Measurements from ENCODE around the gene AP1AR. TPM values are rescaled to one million over a fixed set of nuclear protein-coding genes. Genes with fewer than 3 reads are reported as not detected.

Gene AP1AR
- total and polyA plus RNA-seq, 2 donors (not counting 3 experiments of a cell fraction or from before 2014, with no cell fraction given), result 6.6 to 18.6 TPM

- ChIA-PET CTCF (interaction anchor here (0.8 to 0.9 kb wide), 2 partner anchors 9 to 11 kb away, joined by 3 read pairs; no protein-coding TSS in a partner anchor), POLR2A (no interaction called here)
- H3K36me3 ChIP-seq (ENCODE audit: control insufficient read depth in 2 of 2, extremely low read depth in 1 of 2, insufficient read depth in 2 of 2, low read length in 2 of 2), result no peaks in the 10 kb centered on the region
- H2AFZ ChIP-seq (ENCODE audit: low read depth, low read length), result no peak overlapping the region
- no peak for DNase-seq (ENCODE audit: low read depth, low spot score)
- H3K4me1 ChIP-seq (ENCODE audit: control insufficient read depth, extremely low read depth, insufficient read depth, low read length), result peaks cover 10% of the 10 kb centered on the region
- no peaks in the 10 kb centered on the region for H4K20me1 ChIP-seq (replicated peaks; ENCODE audit: control insufficient read depth, extremely low read depth, insufficient read depth, low read length)
- no peak for FAIRE-seq
- no peak overlapping the region for H3K4me2 ChIP-seq (ENCODE audit: insufficient read depth, low read length)
- H3K9me3 ChIP-seq (replicated peaks; ENCODE audit: control insufficient read depth, insufficient read depth, low read length), result no peaks in the 10 kb centered on the region
- TF ChIP-seq JUN (IDR thresholded peaks at IDR 0.05; ENCODE audit: borderline replicate concordance, insufficient read depth, insufficient read length, low read depth) (no peak), FOS (IDR thresholded peaks at IDR 0.05; ENCODE audit: borderline replicate concordance, insufficient read depth, low read length) (no peak), EZH2 (IDR thresholded peaks at IDR 0.05; ENCODE audit: borderline replicate concordance, low read depth, low read length, severe bottlenecking) (no peak), POLR2AphosphoS5 (IDR thresholded peaks at IDR 0.05; ENCODE audit: insufficient read depth, low read depth, low read length) (no peak), MYC (IDR thresholded peaks at IDR 0.05; ENCODE audit: low read depth, low read length) (no peak), POLR2A (IDR thresholded peaks at IDR 0.05; ENCODE audit: low read depth, low read length) (no peak), GATA2 (IDR thresholded peaks at IDR 0.05; ENCODE audit: insufficient read depth, insufficient read length, low read depth, low read length) (no peak)
- TF ChIP-seq, protein P1, sequence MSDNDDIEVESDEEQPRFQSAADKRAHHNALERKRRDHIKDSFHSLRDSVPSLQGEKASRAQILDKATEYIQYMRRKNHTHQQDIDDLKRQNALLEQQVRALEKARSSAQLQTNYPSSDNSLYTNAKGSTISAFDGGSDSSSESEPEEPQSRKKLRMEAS (IDR thresholded peaks at IDR 0.05; ENCODE audit: insufficient read depth, insufficient read length), result no peak
- TF ChIP-seq, protein P2, sequence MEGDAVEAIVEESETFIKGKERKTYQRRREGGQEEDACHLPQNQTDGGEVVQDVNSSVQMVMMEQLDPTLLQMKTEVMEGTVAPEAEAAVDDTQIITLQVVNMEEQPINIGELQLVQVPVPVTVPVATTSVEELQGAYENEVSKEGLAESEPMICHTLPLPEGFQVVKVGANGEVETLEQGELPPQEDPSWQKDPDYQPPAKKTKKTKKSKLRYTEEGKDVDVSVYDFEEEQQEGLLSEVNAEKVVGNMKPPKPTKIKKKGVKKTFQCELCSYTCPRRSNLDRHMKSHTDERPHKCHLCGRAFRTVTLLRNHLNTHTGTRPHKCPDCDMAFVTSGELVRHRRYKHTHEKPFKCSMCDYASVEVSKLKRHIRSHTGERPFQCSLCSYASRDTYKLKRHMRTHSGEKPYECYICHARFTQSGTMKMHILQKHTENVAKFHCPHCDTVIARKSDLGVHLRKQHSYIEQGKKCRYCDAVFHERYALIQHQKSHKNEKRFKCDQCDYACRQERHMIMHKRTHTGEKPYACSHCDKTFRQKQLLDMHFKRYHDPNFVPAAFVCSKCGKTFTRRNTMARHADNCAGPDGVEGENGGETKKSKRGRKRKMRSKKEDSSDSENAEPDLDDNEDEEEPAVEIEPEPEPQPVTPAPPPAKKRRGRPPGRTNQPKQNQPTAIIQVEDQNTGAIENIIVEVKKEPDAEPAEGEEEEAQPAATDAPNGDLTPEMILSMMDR (IDR thresholded peaks at IDR 0.05; ENCODE audit: extremely low read depth in 1 of 2, insufficient read depth in 1 of 2, low read depth in 1 of 2, low read length in 2 of 2), result no peak
- no peak overlapping the region for H3K4me3 ChIP-seq (replicated peaks in 1 of 3; ENCODE audit: insufficient read depth in 1 of 3, low read depth in 1 of 3, low read length in 3 of 3)
- intact Hi-C loops (cut with micrococcal nuclease), result no loop called here
- no peak overlapping the region for H3K9ac ChIP-seq (replicated peaks; ENCODE audit: extremely low read depth, insufficient read depth, low read length)
- H3K27me3 ChIP-seq (ENCODE audit: control insufficient read depth in 2 of 2, insufficient read depth in 2 of 2, low read length in 2 of 2), result no peaks in the 10 kb centered on the region
- peaks cover 58% of the 10 kb centered on the region for H3K79me2 ChIP-seq (ENCODE audit: control insufficient read depth, insufficient read depth, low read length)
- BruUV-seq (replicated peaks), result no TSS peak
- no peak overlapping the region for H3K27ac ChIP-seq (ENCODE audit: insufficient read depth, low read depth, low read length)
- no peaks in the 10 kb centered on the region for H3K9me1 ChIP-seq (replicated peaks; ENCODE audit: control insufficient read depth, extremely low read depth, insufficient read depth, low read length)
- dilution Hi-C loops (cut with MboI; ENCODE audit: extremely low pct_ligation_motif_present, low sequenced_read_pairs), result no loop called here
These were observed 7.2 kb downstream of the AP1AR start for GRCh38 chr4:112238833-112239232.
